CD14-positive monocyte (primary cell): ENCODE data around the gene CCDC69. TPM values are rescaled to one million over a fixed set of nuclear protein-coding genes. Genes with fewer than 3 reads are reported as not detected.
A peak's percentile ranks its signal among the peaks of the same experiment; 100 is the strongest.

Experiments
- DNase-seq, 3 donors: peaks; one replicate each; pipeline ENCODE4 v3.0.0-alpha.2; 2011 to 2022
- H2AFZ ChIP-seq: 2 replicates; pipeline ENCODE4 v1.6.0; 2012; ENCODE audit warnings: mild to moderate bottlenecking, low read depth, low read length, inconsistent platforms; ENCODE audit not compliant: insufficient read depth, poor library complexity, severe bottlenecking
- H3K27ac ChIP-seq, 2 donors: 1 replicate in 1 of 2; 2 replicates in 1 of 2; pipeline ENCODE4 v1.5.1; 2012 to 2013; ENCODE audit warnings: low read length in 2 of 2, control low read depth in 1 of 2, inconsistent platforms in 1 of 2, low read depth in 1 of 2, mild to moderate bottlenecking in 1 of 2
- H3K27me3 ChIP-seq, 2 donors: one replicate each; pipeline versions ENCODE4 v1.6.0 to v1.6.1; 2011 to 2013; ENCODE audit warnings: low read length in 2 of 2; ENCODE audit not compliant: control insufficient read depth in 2 of 2, insufficient read depth in 2 of 2
- H3K36me3 ChIP-seq, 2 donors: replicated peaks in 1 of 2; 1 replicate in 1 of 2; 2 replicates in 1 of 2; pipeline versions ENCODE4 v1.5.1 to v1.6.1; 2012 to 2013; ENCODE audit warnings: low read length in 2 of 2, control low read depth in 1 of 2, inconsistent platforms in 1 of 2, mild to moderate bottlenecking in 1 of 2; ENCODE audit not compliant: insufficient read depth in 2 of 2, control insufficient read depth in 1 of 2
- H3K4me1 ChIP-seq, 2 donors: 1 replicate in 1 of 2; 2 replicates in 1 of 2; pipeline versions ENCODE4 v1.5.1 to v1.6.1; 2012 to 2013; ENCODE audit warnings: low read length in 2 of 2, control low read depth in 1 of 2, inconsistent platforms in 1 of 2, mild to moderate bottlenecking in 1 of 2, moderate library complexity in 1 of 2; ENCODE audit not compliant: insufficient read depth in 2 of 2, control insufficient read depth in 1 of 2
- H3K4me2 ChIP-seq: replicated peaks from 2 replicates; pipeline ENCODE3; 2012; ENCODE audit warnings: low read length, moderate library complexity, mild to moderate bottlenecking; ENCODE audit not compliant: poor library complexity, severe bottlenecking; ENCODE audit errors: extremely low read depth
- H3K4me3 ChIP-seq, 3 experiments: fragments of 200-600 bp in 1 of 3; sonication (generic) in 1 of 3; replicated peaks in 1 of 3; 1 replicate in 2 of 3; 2 replicates in 1 of 3; pipeline ENCODE4 v1.5.1; 2011 to 2013; ENCODE audit warnings: low read length in 3 of 3, mild to moderate bottlenecking in 3 of 3, control low read depth in 2 of 3, low read depth in 2 of 3, inconsistent platforms in 1 of 3, moderate library complexity in 1 of 3
- H3K79me2 ChIP-seq: 2 replicates; pipeline ENCODE4 v1.6.0; 2012; ENCODE audit warnings: mild to moderate bottlenecking, control low read depth, inconsistent platforms, low read length, moderate library complexity; ENCODE audit not compliant: insufficient read depth
- H3K9ac ChIP-seq: 2 replicates; pipeline ENCODE4 v1.6.0; 2017; ENCODE audit warnings: low read length, mild to moderate bottlenecking; ENCODE audit not compliant: insufficient read depth, poor library complexity, severe bottlenecking
- H3K9me3 ChIP-seq, 2 donors: replicated peaks in 1 of 2; 1 replicate in 1 of 2; 2 replicates in 1 of 2; pipeline versions ENCODE4 v1.5.1 to v1.6.1; 2012 to 2013; ENCODE audit warnings: low read length in 2 of 2, control low read depth in 1 of 2; ENCODE audit not compliant: control insufficient read depth in 1 of 2, insufficient read depth in 1 of 2
- H4K20me1 ChIP-seq: 2 replicates; pipeline ENCODE4 v1.6.0; 2012; ENCODE audit warnings: mild to moderate bottlenecking, low read length, control low read depth, moderate library complexity; ENCODE audit not compliant: insufficient read depth
- H3K27ac Mint-ChIP-seq, 7 donors: one replicate each; pipeline ENCODE4 v1.8.0; 2020; ENCODE audit warnings: mild to moderate bottlenecking in 7 of 7, mixed read lengths in 7 of 7, moderate library complexity in 6 of 7, inconsistent platforms in 2 of 7
- H3K27me3 Mint-ChIP-seq, 3 donors: one replicate each; pipeline ENCODE4 v1.8.0; 2021 to 2022; ENCODE audit warnings: low read depth in 3 of 3, mild to moderate bottlenecking in 3 of 3, mixed read lengths in 3 of 3, moderate library complexity in 3 of 3, inconsistent platforms in 1 of 3
- H3K36me3 Mint-ChIP-seq, 2 donors: one replicate each; pipeline ENCODE4 v1.8.0; 2020; ENCODE audit warnings: mixed read lengths in 2 of 2, inconsistent platforms in 1 of 2, mild to moderate bottlenecking in 1 of 2
- H3K4me1 Mint-ChIP-seq: one replicate; pipeline ENCODE4 v1.8.0; 2020; ENCODE audit warnings: mild to moderate bottlenecking, mixed read lengths
- H3K4me3 Mint-ChIP-seq, 2 donors: one replicate each; pipeline ENCODE4 v1.8.0; 2020; ENCODE audit warnings: mild to moderate bottlenecking in 2 of 2, mixed read lengths in 2 of 2, moderate library complexity in 1 of 2
- H3K9me3 Mint-ChIP-seq, 7 donors: one replicate each; pipeline ENCODE4 v1.8.0; 2020 to 2022; ENCODE audit warnings: mixed read lengths in 7 of 7, mild to moderate bottlenecking in 6 of 7, moderate library complexity in 6 of 7, inconsistent platforms in 2 of 7
- CTCF ChIP-seq: fragments of 200-600 bp; IDR thresholded peaks from one replicate; pipeline ENCODE4 v1.8.0; 2022; ENCODE audit warnings: antibody characterized with exemption, mild to moderate bottlenecking
- WGBS: methylation state at CpG from one replicate; pipeline ENCODE4 v1.1.5; 2013; ENCODE audit warnings: missing lambda C conversion rate; ENCODE audit not compliant: insufficient coverage; 5-methylcytosine and 5-hydroxymethylcytosine counted together
- intact Hi-C, 2 donors: fragments of 100-400 bp; cut with micrococcal nuclease; formaldehyde crosslinking; loops; one replicate each; pipeline versions ENCODE4 v1.15.0 to v1.15.1; 2023
- polyA plus RNA-seq, 3 donors: library from polyadenylated mRNA; depleted of rRNA in 1 of 3; unstranded in 2 of 3; stranded (reverse) in 1 of 3; fragments of 300-500 nt in 2 of 3; fragments of >200 nt in 1 of 3; fragmentation: Illumina TruSeq in 2 of 3; gene quantifications; 1 replicate in 2 of 3; 2 replicates in 1 of 3; pipeline ENCODE4 v1.2.3, GENCODE V29; 2012 to 2021

Gene CCDC69
- polyA plus RNA-seq, 3 donors: 68.4 to 176 (median 84.1) TPM

- Histone ChIP-seq H3K4me3 (no peak overlapping the region), H3K4me2 (no peak overlapping the region), H3K36me3 (peaks cover 94 to 97% of the 10 kb centered on the region in 2 donors), H3K27me3 (no peaks in the 10 kb centered on the region), H2AFZ (no peak overlapping the region), H3K9me3 (no peaks in the 10 kb centered on the region), H3K9ac (no peak overlapping the region), H4K20me1 (peaks cover 67% of the 10 kb centered on the region), H3K27ac (peak overlapping the region in 1 of 2 donors; percentile 54), H3K4me1 (peaks cover 6 to 12% of the 10 kb centered on the region in 2 donors), H3K79me2 (peaks cover 85% of the 10 kb centered on the region)
- peaks cover 0 to 4% (median 0%) of the 10 kb centered on the region in 7 donors for H3K9me3 Mint-ChIP-seq
- intact Hi-C loops: no loop called here
- TF ChIP-seq CTCF: no peak
- H3K4me3 Mint-ChIP-seq: peak overlapping the region in 1 of 2 donors; percentile 26
- peak overlapping the region in 4 of 7 donors; percentile 19 to 79 (median 38) for H3K27ac Mint-ChIP-seq
- H3K27me3 Mint-ChIP-seq: no peaks in the 10 kb centered on the region
- WGBS: 100% methylated on average over 3 of the region's 7 CpGs
- peaks cover 76 to 95% of the 10 kb centered on the region in 2 donors for H3K36me3 Mint-ChIP-seq
- no peak for DNase-seq
- peaks cover 75% of the 10 kb centered on the region for H3K4me1 Mint-ChIP-seq
Measured at GRCh38 chr5:151140686-151141459, 83.0 kb downstream of the CCDC69 start.

- Histone ChIP-seq H3K4me2 (no peak overlapping the region), H3K27me3 (no peaks in the 10 kb centered on the region), H2AFZ (no peak overlapping the region), H3K9ac (no peak overlapping the region), H3K4me3 (no peak overlapping the region), H3K9me3 (no peaks in the 10 kb centered on the region), H3K79me2 (peaks cover 76% of the 10 kb centered on the region), H4K20me1 (peaks cover 55% of the 10 kb centered on the region), H3K27ac (no peak overlapping the region), H3K36me3 (peaks cover 89 to 96% of the 10 kb centered on the region in 2 donors), H3K4me1 (peaks cover 16 to 23% of the 10 kb centered on the region in 2 donors)
- no peak overlapping the region for H3K4me3 Mint-ChIP-seq
- peak overlapping the region in 3 of 7 donors; percentile 16 to 38 (median 21) for H3K27ac Mint-ChIP-seq
- DNase-seq: no peak
- intact Hi-C loops: no loop called here
- peaks cover 71 to 95% of the 10 kb centered on the region in 2 donors for H3K36me3 Mint-ChIP-seq
- peaks cover 0 to 4% (median 0%) of the 10 kb centered on the region in 7 donors for H3K9me3 Mint-ChIP-seq
- H3K27me3 Mint-ChIP-seq: no peaks in the 10 kb centered on the region
- peaks cover 78% of the 10 kb centered on the region for H3K4me1 Mint-ChIP-seq
- no peak for TF ChIP-seq CTCF
- WGBS: no CpG with 5 or more reads among the region's 3 CpGs
Measured at GRCh38 chr5:151139646-151140045, 84.2 kb downstream of the CCDC69 start.
